Panc1 (cell line): ENCODE measurements around the gene ARL6IP4. TPM values are rescaled to one million over a fixed set of nuclear protein-coding genes. Genes with fewer than 3 reads are reported as not detected.

ENCODE experiments used
- ATAC-seq: fragments of 200-7000 bp; cut with Tn5 transposase; 2 replicates; pipeline ENCODE4 v1.9.1; 2020; ENCODE audit warnings: mild to moderate bottlenecking, moderate library complexity
- BruUV-seq: library from RNA; stranded (reverse); fragments of 400-500 nt; replicated peaks from 2 replicates; lab custom pipeline; 2021; lab: Mats Ljungman, UMichigan
- CTCF ChIA-PET: fragments of 300-600 bp; sonication (Branson Sonifier 250); formaldehyde crosslinking; loops from one replicate; lab custom pipeline; 2022; ENCODE audit warnings: antibody characterized with exemption; lab: Charles Lee
- POLR2A ChIA-PET: fragments of 300-600 bp; sonication (Branson Sonifier 250); formaldehyde crosslinking; loops from one replicate; lab custom pipeline; 2022; ENCODE audit warnings: antibody characterized with exemption; lab: Charles Lee
- DNase-seq: peaks from one replicate; pipeline ENCODE4 v3.0.0-alpha.2; 2010; ENCODE audit warnings: low read depth, low spot score
- H3K27ac ChIP-seq: 2 replicates; pipeline ENCODE4 v1.5.1; 2011; ENCODE audit warnings: mild to moderate bottlenecking, low read length, inconsistent platforms
- H3K27me3 ChIP-seq: fragments of 200-500 bp; sonication (Bioruptor generic); 2 replicates; pipeline ENCODE4 v1.6.0; 2014; ENCODE audit warnings: low read length, inconsistent platforms; ENCODE audit not compliant: control insufficient read depth, insufficient read depth
- H3K36me3 ChIP-seq: fragments of 200-500 bp; sonication (Bioruptor generic); 2 replicates; pipeline ENCODE4 v1.5.1; 2014; ENCODE audit warnings: inconsistent platforms, mild to moderate bottlenecking, low read length, moderate library complexity; ENCODE audit not compliant: control insufficient read depth, insufficient read depth
- H3K4me1 ChIP-seq: 2 replicates; pipeline ENCODE4 v1.5.1; 2011; ENCODE audit warnings: inconsistent platforms, mild to moderate bottlenecking, low read length, moderate library complexity; ENCODE audit not compliant: control insufficient read depth, insufficient read depth
- H3K4me3 ChIP-seq, 2 experiments: 2 replicates each; pipeline ENCODE4 v1.5.1; 2011 to 2012; ENCODE audit warnings: low read depth in 2 of 2, low read length in 2 of 2, mild to moderate bottlenecking in 2 of 2, inconsistent platforms in 1 of 2, moderate library complexity in 1 of 2
- H3K9me3 ChIP-seq: fragments of 200-500 bp; sonication (Bioruptor generic); 2 replicates; pipeline ENCODE4 v1.5.1; 2014; ENCODE audit warnings: low read depth, mild to moderate bottlenecking, inconsistent platforms, low read length, moderate library complexity; ENCODE audit not compliant: control insufficient read depth, insufficient read depth
- POLR2AphosphoS5 ChIP-seq: IDR thresholded peaks from 2 replicates; pipeline ENCODE4 v1.6.1; 2012; ENCODE audit warnings: mild to moderate bottlenecking, low read depth, low read length, moderate library complexity
- SIN3A ChIP-seq: IDR thresholded peaks from 2 replicates; pipeline ENCODE4 v1.6.1; 2012; ENCODE audit warnings: low read depth, mild to moderate bottlenecking, low read length, moderate library complexity, borderline replicate concordance; ENCODE audit not compliant: insufficient read depth
- TCF7L2 ChIP-seq: IDR thresholded peaks from 2 replicates; pipeline ENCODE4 v1.6.1; 2011; ENCODE audit warnings: mild to moderate bottlenecking, low read depth, low read length, inconsistent platforms
- in situ Hi-C: cut with HindIII; loops from 2 replicates; pipeline ENCODE4 v1.10.0; 2016; ENCODE audit warnings: low sequenced_read_pairs, low pct_unique_long_range_greater_than_20kb
- intact Hi-C: fragments of 100-400 bp; cut with micrococcal nuclease; formaldehyde crosslinking; loops from one replicate; pipeline ENCODE4 v1.10.0; 2022; ENCODE audit not compliant: unreplicated experiment
- total RNA-seq: library from RNA; stranded (reverse); gene quantifications from one replicate; pipeline ENCODE4 v1.2.1, GENCODE V29; 2021; ENCODE audit not compliant: unreplicated experiment
- TF ChIP-seq, protein P1 (sequence below), 2 experiments: IDR thresholded peaks; 2 replicates each; pipeline ENCODE4 v1.6.1; 2011 to 2012; ENCODE audit warnings: low read depth in 2 of 2, control low read depth in 1 of 2, low read length in 1 of 2, mild to moderate bottlenecking in 1 of 2, moderate library complexity in 1 of 2; ENCODE audit not compliant: insufficient read depth in 1 of 2
- TF ChIP-seq, protein P2 (sequence below): fragments of 450-650 bp; IDR thresholded peaks from 2 replicates; pipeline ENCODE4 v1.5.1; 2017; ENCODE audit warnings: mild to moderate bottlenecking

The ARL6IP4 gene
- total RNA-seq, 1 experiment from 2014 or later: 184 TPM

DNA sequence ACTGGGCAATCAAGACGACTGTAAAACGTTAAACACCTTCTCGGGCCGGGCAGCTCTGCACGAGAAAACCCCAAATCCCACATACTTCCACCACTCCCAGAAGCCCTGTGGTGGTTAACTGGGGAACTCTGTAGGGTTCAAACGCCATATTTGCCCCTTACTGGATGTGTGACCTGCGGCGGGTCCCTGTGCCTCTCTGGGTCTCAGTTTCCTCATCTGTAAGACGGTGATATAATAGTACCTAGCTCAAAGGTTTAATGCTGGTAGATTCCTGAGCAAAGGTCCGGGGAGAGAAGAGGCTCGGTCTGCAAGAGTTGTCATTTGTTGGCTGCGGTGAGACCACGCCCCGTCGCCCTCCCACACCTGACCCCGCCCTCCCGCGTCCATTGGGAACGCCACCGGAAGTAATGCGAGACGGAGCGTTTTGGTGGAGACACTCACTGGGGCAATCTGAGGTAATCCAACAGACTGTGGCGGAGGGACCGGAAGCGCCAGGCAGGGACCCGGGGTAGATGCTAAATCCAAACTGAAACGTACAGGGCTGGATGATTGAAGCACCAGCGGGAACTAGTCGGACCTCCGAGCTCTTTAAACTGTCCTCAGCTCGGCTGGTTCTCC is 6.1 kb upstream of the ARL6IP4 start:
- peaks cover 7% of the 10 kb centered on the region; the same call in 1 of the 2 replicates for H3K36me3 ChIP-seq
- TF ChIP-seq TCF7L2: no peak
- TF ChIP-seq POLR2AphosphoS5: peak; percentile 55
- peak overlapping the region; percentile 95 to 98 for H3K4me3 ChIP-seq
- ATAC-seq (peak; percentile 92), DNase-seq (peak; percentile 92)
- no peaks in the 10 kb centered on the region for H3K9me3 ChIP-seq
- ChIA-PET CTCF (no interaction called here), POLR2A (interaction anchor here (0.6 to 1.0 kb wide), 3 partner anchors 8 to 161 kb away, joined by 3 to 9 read pairs (median 3); partner anchors contain the start of gene ABCB9)
- H3K4me1 ChIP-seq: peaks cover 15% of the 10 kb centered on the region
- intact Hi-C loops: no loop called here
- no peaks in the 10 kb centered on the region for H3K27me3 ChIP-seq
- in situ Hi-C loops: no loop called here
- TSS peak; percentile 90 for BruUV-seq
- peak overlapping the region; percentile 98 for H3K27ac ChIP-seq

DNA sequence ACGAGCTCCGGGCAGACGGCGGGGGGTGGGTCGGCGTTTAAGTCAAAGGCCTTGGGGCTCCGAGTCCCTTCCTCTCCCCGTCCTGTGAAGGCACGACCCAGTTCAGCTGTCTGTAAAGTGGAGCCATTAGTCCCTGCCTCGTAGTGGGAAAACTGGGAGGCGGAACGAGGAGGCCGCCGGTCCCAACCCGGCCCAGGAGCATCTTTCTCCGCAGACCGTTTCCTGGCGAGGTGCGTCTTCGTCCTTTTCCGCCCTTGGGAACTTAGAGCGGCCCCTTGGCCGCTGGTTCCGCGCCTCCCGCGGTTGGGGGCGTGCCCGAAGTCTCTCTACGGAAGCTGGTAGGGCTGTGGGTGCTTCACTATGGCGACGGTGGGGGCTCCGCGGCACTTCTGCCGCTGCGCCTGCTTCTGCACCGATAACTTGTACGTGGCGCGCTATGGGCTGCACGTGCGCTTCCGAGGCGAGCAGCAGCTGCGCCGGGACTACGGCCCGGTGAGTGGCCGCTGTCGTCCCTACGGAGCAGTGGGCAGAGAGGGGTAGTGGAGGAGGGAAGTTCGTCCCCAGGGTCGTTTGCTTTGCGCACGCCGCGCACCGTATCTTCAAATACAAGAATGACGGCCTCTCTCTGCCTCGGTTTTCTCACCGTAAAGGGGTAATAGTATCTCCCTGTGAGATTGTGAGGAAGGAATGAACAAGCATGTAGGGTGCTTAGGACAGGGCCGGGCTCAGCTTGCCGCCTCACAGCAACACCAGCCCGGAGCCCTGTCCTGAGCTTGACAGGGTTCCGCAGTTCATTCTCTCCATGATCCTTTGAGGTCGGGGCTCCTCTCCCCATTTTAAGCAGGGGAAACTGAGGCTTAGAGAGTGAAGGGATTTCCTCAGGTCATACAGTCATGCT is 5.3 kb upstream of the ARL6IP4 start, which contains the start of gene OGFOD2:
OGFOD2 (plus strand) TSS at position 353 of the 898 bp plus-strand sequence; CDS start at position 361, 8 bp downstream.
- in situ Hi-C loops: no loop called here
- DNase-seq (no peak), ATAC-seq (peak; percentile 88)
- intact Hi-C loops: no loop called here
- H3K27me3 ChIP-seq: no peaks in the 10 kb centered on the region
- TSS peak; percentile 72 for BruUV-seq
- H3K4me1 ChIP-seq: peaks cover 19% of the 10 kb centered on the region
- H3K27ac ChIP-seq: peak within 1 kb of the TSS; percentile 98
- H3K4me3 ChIP-seq: peak within 1 kb of the TSS; percentile 95 to 98
- TF ChIP-seq SIN3A: peak; percentile 85; the same call in 1 of the 2 replicates
- TF ChIP-seq, protein P1, sequence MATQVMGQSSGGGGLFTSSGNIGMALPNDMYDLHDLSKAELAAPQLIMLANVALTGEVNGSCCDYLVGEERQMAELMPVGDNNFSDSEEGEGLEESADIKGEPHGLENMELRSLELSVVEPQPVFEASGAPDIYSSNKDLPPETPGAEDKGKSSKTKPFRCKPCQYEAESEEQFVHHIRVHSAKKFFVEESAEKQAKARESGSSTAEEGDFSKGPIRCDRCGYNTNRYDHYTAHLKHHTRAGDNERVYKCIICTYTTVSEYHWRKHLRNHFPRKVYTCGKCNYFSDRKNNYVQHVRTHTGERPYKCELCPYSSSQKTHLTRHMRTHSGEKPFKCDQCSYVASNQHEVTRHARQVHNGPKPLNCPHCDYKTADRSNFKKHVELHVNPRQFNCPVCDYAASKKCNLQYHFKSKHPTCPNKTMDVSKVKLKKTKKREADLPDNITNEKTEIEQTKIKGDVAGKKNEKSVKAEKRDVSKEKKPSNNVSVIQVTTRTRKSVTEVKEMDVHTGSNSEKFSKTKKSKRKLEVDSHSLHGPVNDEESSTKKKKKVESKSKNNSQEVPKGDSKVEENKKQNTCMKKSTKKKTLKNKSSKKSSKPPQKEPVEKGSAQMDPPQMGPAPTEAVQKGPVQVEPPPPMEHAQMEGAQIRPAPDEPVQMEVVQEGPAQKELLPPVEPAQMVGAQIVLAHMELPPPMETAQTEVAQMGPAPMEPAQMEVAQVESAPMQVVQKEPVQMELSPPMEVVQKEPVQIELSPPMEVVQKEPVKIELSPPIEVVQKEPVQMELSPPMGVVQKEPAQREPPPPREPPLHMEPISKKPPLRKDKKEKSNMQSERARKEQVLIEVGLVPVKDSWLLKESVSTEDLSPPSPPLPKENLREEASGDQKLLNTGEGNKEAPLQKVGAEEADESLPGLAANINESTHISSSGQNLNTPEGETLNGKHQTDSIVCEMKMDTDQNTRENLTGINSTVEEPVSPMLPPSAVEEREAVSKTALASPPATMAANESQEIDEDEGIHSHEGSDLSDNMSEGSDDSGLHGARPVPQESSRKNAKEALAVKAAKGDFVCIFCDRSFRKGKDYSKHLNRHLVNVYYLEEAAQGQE (IDR thresholded peaks at IDR 0.05; ENCODE audit: insufficient read depth in 1 of 2, low read depth in 2 of 2, low read length in 1 of 2): no peak
- no peak for TF ChIP-seq TCF7L2
- TF ChIP-seq, protein P2, sequence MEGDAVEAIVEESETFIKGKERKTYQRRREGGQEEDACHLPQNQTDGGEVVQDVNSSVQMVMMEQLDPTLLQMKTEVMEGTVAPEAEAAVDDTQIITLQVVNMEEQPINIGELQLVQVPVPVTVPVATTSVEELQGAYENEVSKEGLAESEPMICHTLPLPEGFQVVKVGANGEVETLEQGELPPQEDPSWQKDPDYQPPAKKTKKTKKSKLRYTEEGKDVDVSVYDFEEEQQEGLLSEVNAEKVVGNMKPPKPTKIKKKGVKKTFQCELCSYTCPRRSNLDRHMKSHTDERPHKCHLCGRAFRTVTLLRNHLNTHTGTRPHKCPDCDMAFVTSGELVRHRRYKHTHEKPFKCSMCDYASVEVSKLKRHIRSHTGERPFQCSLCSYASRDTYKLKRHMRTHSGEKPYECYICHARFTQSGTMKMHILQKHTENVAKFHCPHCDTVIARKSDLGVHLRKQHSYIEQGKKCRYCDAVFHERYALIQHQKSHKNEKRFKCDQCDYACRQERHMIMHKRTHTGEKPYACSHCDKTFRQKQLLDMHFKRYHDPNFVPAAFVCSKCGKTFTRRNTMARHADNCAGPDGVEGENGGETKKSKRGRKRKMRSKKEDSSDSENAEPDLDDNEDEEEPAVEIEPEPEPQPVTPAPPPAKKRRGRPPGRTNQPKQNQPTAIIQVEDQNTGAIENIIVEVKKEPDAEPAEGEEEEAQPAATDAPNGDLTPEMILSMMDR: no peak
- peak; percentile 62 for TF ChIP-seq POLR2AphosphoS5
- H3K9me3 ChIP-seq: no peaks in the 10 kb centered on the region
- POLR2A ChIA-PET: interaction anchor here (0.5 to 1.0 kb wide), 4 partner anchors 9 to 160 kb away, joined by 3 to 9 read pairs (median 3); partner anchors contain the start of gene ABCB9
- H3K36me3 ChIP-seq: peaks cover 7% of the 10 kb centered on the region; the same call in 1 of the 2 replicates
- CTCF ChIA-PET: no interaction called here
